GM18526 (cell line): Measurements from ENCODE around the gene ATF3.
A peak's percentile ranks its signal among the peaks of the same experiment; 100 is the strongest.

ENCODE experiments used
- POLR2A ChIP-seq: IDR thresholded peaks from 3 replicates; pipeline ENCODE4 v1.6.1; 2011; ENCODE audit not compliant: insufficient read length; ENCODE audit errors: extremely low read depth

ATF3 gene

GRCh38 chr1:212596798-212597197 lies 11.8 kb upstream of the ATF3 start:
- TF ChIP-seq POLR2A = no peak

- no peak for TF ChIP-seq POLR2A
These were observed 11.1 kb upstream of the ATF3 start for GRCh38 chr1:212597487-212597886.

GRCh38 chr1:212600071-212600915 lies 8.3 kb upstream of the ATF3 start:
- no peak for TF ChIP-seq POLR2A

- TF ChIP-seq POLR2A = no peak
These were observed 7.6 kb upstream of the ATF3 start for GRCh38 chr1:212600980-212601379.

- TF ChIP-seq POLR2A = no peak
These were observed 7.0 kb upstream of the ATF3 start for GRCh38 chr1:212601524-212601923.

GRCh38 chr1:212605441-212606394 lies 2.8 kb upstream of the ATF3 start:
- TF ChIP-seq POLR2A = no peak

GRCh38 chr1:212606395-212607205 lies 2.0 kb upstream of the ATF3 start:
- peak; percentile 14 for TF ChIP-seq POLR2A

- TF ChIP-seq POLR2A = no peak
These were observed 1.2 kb upstream of the ATF3 start for GRCh38 chr1:212607206-212607912.

GRCh38 chr1:212607913-212608391 lies 609 bp upstream of the ATF3 start:
- no peak for TF ChIP-seq POLR2A

GRCh38 chr1:212608959-212609700 lies 569 bp downstream of the ATF3 start:
- TF ChIP-seq POLR2A = no peak

- TF ChIP-seq POLR2A = no peak
These were observed 1.4 kb downstream of the ATF3 start for GRCh38 chr1:212609701-212610574.

- no peak for TF ChIP-seq POLR2A
These were observed 2.0 kb downstream of the ATF3 start for GRCh38 chr1:212610575-212610967.
